ENCODE measurements around the gene MBNL2.

- no peak for TF ChIP-seq CTCF (IDR thresholded peaks at IDR 0.05)
- TF ChIP-seq EP300 (IDR thresholded peaks at IDR 0.05) = no peak
- no peak for TF ChIP-seq POLR2A (IDR thresholded peaks at IDR 0.05; ENCODE audit: low read depth)
- TF ChIP-seq POLR2AphosphoS5 (IDR thresholded peaks at IDR 0.05) = no peak
These were observed 26.1 kb downstream of the MBNL2 start for GRCh38 chr13:97248243-97248642.
